Esophagus muscularis mucosa (tissue), 4 donors: ENCODE measurements around the gene ATG4D.

Experiments used
- CTCF ChIP-seq, 3 experiments: fragments of 200-600 bp in 2 of 3; fragments of 450-650 bp in 1 of 3; sonication (generic) in 2 of 3; IDR thresholded peaks; one replicate each; pipeline ENCODE4 v1.5.1; 2017 to 2019; ENCODE audit warnings: antibody characterized with exemption in 3 of 3, mild to moderate bottlenecking in 2 of 3, moderate library complexity in 1 of 3
- EP300 ChIP-seq: sonication (generic); formaldehyde crosslinking; IDR thresholded peaks from one replicate; pipeline ENCODE4 v1.6.1; 2017; ENCODE audit warnings: antibody characterized with exemption
- POLR2A ChIP-seq: fragments of 450-650 bp; IDR thresholded peaks from one replicate; pipeline ENCODE4 v1.6.1; 2017; ENCODE audit warnings: antibody characterized with exemption, moderate library complexity, mild to moderate bottlenecking, low read depth
- POLR2AphosphoS5 ChIP-seq, 2 donors: sonication (generic); formaldehyde crosslinking; IDR thresholded peaks; one replicate each; pipeline ENCODE4 v1.6.1; 2017; ENCODE audit warnings: antibody characterized with exemption in 2 of 2

GRCh38 chr19:10543059-10543419 lies 665 bp upstream of the ATG4D start:
- TF ChIP-seq POLR2A (no peak), CTCF (IDR thresholded peaks at IDR 0.05) (no peak), POLR2AphosphoS5 (IDR thresholded peaks at IDR 0.05) (no peak), EP300 (no peak)
